ENCODE results near the gene SEMA3F. TPM values are rescaled to one million over a fixed set of nuclear protein-coding genes. Genes with fewer than 3 reads are reported as not detected.

The SEMA3F gene
- total and polyA plus RNA-seq, 2 of the 4 experiments (the other 2 are of a cell fraction) = 7.3 to 23.3 TPM

DNA sequence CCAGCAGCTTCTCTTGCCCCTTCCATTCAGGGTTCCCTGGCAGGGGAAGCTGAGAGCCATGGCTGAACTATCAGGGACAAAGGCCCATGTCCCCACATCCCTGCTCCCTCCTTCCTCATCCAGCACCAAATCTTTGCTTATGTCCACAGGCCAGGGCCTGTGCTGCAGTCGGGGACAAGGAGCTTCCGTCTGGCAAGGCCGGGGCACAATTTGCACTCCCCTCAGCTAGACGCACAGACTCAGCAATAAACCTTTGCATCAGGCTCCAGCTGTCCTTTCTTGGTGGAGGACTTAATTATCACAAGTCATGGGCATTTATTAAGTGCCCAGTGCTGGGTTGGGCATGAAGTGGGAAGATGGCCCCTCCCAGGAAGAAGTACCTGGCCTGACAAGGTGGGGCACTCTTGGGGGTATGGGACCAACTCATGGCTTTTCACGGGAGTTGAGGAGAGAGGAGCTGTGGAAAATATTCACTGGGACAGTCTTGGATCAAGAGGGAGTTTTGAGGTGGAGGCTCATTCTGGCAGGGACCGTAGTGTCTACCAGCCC is 41.2 kb downstream of the SEMA3F start:
- intact Hi-C loops (cut with micrococcal nuclease) (no loop called here), dilution Hi-C loops (cut with HindIII; ENCODE audit: low sequenced_read_pairs, unreplicated experiment) (no loop called here), in situ Hi-C loops (cut with MboI; ENCODE audit: low sequenced_read_pairs) (no loop called here)
- Histone ChIP-seq H3K56ac (ENCODE audit: extremely low read depth, insufficient read depth, low read length) (no peak overlapping the region), H3K23ac (ENCODE audit: low read depth, low read length) (no peak overlapping the region), H4K5ac (ENCODE audit: low read depth, low read length) (no peak overlapping the region), H3K9me1 (ENCODE audit: insufficient read depth, low read length) (no peaks in the 10 kb centered on the region), H2BK5ac (ENCODE audit: low read depth, low read length, poor library complexity, severe bottlenecking) (no peak overlapping the region), H2BK15ac (ENCODE audit: low read depth, low read length) (no peak overlapping the region), H3K9me3 (ENCODE audit: control insufficient read depth, insufficient read depth, low read length) (no peaks in the 10 kb centered on the region), H4K8ac (ENCODE audit: low read depth in 2 of 2, low read length in 2 of 2) (no peak overlapping the region), H3K18ac (ENCODE audit: low read depth, low read length) (no peak overlapping the region), H2BK120ac (ENCODE audit: low read depth, low read length) (no peak overlapping the region), H3K36me3 (ENCODE audit: control insufficient read depth, insufficient read depth, low read length) (no peaks in the 10 kb centered on the region), H4K20me1 (ENCODE audit: insufficient read depth, low read length) (peaks cover 4% of the 10 kb centered on the region; the same call in 1 of the 2 replicates), H2AK9ac (replicated peaks; ENCODE audit: low read depth, low read length, poor library complexity) (no peak overlapping the region), H3K79me1 (ENCODE audit: low read depth in 1 of 2, low read length in 2 of 2) (no peaks in the 10 kb centered on the region), H2AFZ (replicated peaks; ENCODE audit: low read length, poor library complexity) (no peak overlapping the region), H3K4me1 (ENCODE audit: control insufficient read depth, insufficient read depth, low read length) (no peaks in the 10 kb centered on the region), H3K27ac (ENCODE audit: insufficient read depth, low read length) (no peak overlapping the region), H4K91ac (ENCODE audit: insufficient read depth, low read depth, low read length) (no peak overlapping the region), H3K4me2 (ENCODE audit: low read depth, low read length) (no peak overlapping the region), H3K4ac (ENCODE audit: low read depth, low read length) (no peak overlapping the region), H3K14ac (replicated peaks; ENCODE audit: low read depth, low read length) (no peak overlapping the region), H3K9ac (ENCODE audit: low read depth, low read length) (no peak overlapping the region), H2BK20ac (ENCODE audit: low read depth, low read length) (no peak overlapping the region), H3K4me3 (ENCODE audit: insufficient read depth, low read depth, low read length) (no peak overlapping the region), H2AK5ac (ENCODE audit: low read depth, low read length) (no peak overlapping the region), H3K27me3 (ENCODE audit: control insufficient read depth, insufficient read depth, low read length) (peaks cover 40% of the 10 kb centered on the region)
- DNase-seq (no peak), ATAC-seq (ENCODE audit: low read depth) (no peak)
- ChIA-PET CTCF (interaction anchor here (0.5 to 3.0 kb wide), 2 partner anchors 30 to 76 kb away, joined by 3 to 22 read pairs; no protein-coding TSS in a partner anchor), POLR2A (ENCODE audit: unreplicated experiment) (no interaction called here)
- no TSS peak for BruUV-seq (replicated peaks)
- WGBS, 2 experiments (ENCODE audit: extremely low coverage in 2 of 2, insufficient read length in 1 of 2) = 71% methylated on average over 1 of the region's 6 CpGs; no CpG with 5 or more reads in 1 of the 2 experiments
- TF ChIP-seq MXI1 (IDR thresholded peaks at IDR 0.05; ENCODE audit: borderline replicate concordance, low read depth, low read length) = no peak
- TF ChIP-seq, protein P1, sequence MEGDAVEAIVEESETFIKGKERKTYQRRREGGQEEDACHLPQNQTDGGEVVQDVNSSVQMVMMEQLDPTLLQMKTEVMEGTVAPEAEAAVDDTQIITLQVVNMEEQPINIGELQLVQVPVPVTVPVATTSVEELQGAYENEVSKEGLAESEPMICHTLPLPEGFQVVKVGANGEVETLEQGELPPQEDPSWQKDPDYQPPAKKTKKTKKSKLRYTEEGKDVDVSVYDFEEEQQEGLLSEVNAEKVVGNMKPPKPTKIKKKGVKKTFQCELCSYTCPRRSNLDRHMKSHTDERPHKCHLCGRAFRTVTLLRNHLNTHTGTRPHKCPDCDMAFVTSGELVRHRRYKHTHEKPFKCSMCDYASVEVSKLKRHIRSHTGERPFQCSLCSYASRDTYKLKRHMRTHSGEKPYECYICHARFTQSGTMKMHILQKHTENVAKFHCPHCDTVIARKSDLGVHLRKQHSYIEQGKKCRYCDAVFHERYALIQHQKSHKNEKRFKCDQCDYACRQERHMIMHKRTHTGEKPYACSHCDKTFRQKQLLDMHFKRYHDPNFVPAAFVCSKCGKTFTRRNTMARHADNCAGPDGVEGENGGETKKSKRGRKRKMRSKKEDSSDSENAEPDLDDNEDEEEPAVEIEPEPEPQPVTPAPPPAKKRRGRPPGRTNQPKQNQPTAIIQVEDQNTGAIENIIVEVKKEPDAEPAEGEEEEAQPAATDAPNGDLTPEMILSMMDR (conservative IDR thresholded peaks at IDR 0.05; ENCODE audit: low read depth, low read length) = no peak
